Stimulated activated CD4-positive, alpha-beta T cell treated with anti-CD3 and anti-CD28 coated beads, Interleukin-4, amount 100 ng/mL, for 4 hours (primary cell): Measurements from ENCODE around the gene PRR5.
A peak's percentile ranks its signal among the peaks of the same experiment; 100 is the strongest.
"Not testable (repeated sequence)": the region's sequence is repeated elsewhere in the genome, so short reads cannot be mapped to it uniquely, and the experiment has no call there.

Experiments
- DNase-seq, 2 experiments: peaks; one replicate each; pipeline ENCODE4 v3.0.0-alpha.2; 2020

PRR5 gene

GRCh38 chr22:44673406-44673805 is 28.6 kb upstream of the PRR5 start:
- DNase-seq = no peak

- DNase-seq = not testable (repeated sequence)
These were observed 26.0 kb upstream of the PRR5 start for GRCh38 chr22:44676066-44676440.

GRCh38 chr22:44676441-44677352 is 25.3 kb upstream of the PRR5 start:
- DNase-seq = no peak

- no peak for DNase-seq
These were observed 24.6 kb upstream of the PRR5 start for GRCh38 chr22:44677353-44677840.

GRCh38 chr22:44677871-44678555 is 24.0 kb upstream of the PRR5 start:
- no peak for DNase-seq

- no peak for DNase-seq
These were observed 23.3 kb upstream of the PRR5 start for GRCh38 chr22:44678556-44679305.

GRCh38 chr22:44679306-44679647 is 22.7 kb upstream of the PRR5 start:
- not testable (repeated sequence) for DNase-seq

- DNase-seq = no peak
These were observed 21.9 kb upstream of the PRR5 start for GRCh38 chr22:44680058-44680457.

- DNase-seq = no peak
These were observed 21.5 kb upstream of the PRR5 start for GRCh38 chr22:44680481-44680894.

GRCh38 chr22:44682556-44683168 is 19.3 kb upstream of the PRR5 start:
- DNase-seq = no peak

- DNase-seq = no peak
These were observed 18.8 kb upstream of the PRR5 start for GRCh38 chr22:44683237-44683636.

GRCh38 chr22:44683881-44684280 is 18.1 kb upstream of the PRR5 start:
- no peak for DNase-seq

GRCh38 chr22:44684506-44685383 is 17.3 kb upstream of the PRR5 start:
- peak; percentile 71 to 75 for DNase-seq

- peak; percentile 72 to 89 for DNase-seq
These were observed 16.5 kb upstream of the PRR5 start for GRCh38 chr22:44685384-44686056.

GRCh38 chr22:44686873-44687600 is 15.0 kb upstream of the PRR5 start:
- no peak for DNase-seq

GRCh38 chr22:44689173-44689572 is 12.8 kb upstream of the PRR5 start:
- DNase-seq = no peak

GRCh38 chr22:44689915-44690524 is 12.0 kb upstream of the PRR5 start:
- DNase-seq = no peak

GRCh38 chr22:44691796-44692661 is 10.0 kb upstream of the PRR5 start:
- DNase-seq = no peak

GRCh38 chr22:44692662-44693007 is 9.4 kb upstream of the PRR5 start:
- no peak for DNase-seq
